Upper lobe of left lung (tissue), 6 donors: ENCODE measurements around the gene MLF2. TPM values are rescaled to one million over a fixed set of nuclear protein-coding genes. Genes with fewer than 3 reads are reported as not detected.
"Not testable (repeated sequence)": the region's sequence is repeated elsewhere in the genome, so short reads cannot be mapped to it uniquely, and the experiment has no call there.

ENCODE experiments used
- ATAC-seq, 2 donors: fragments of 200-7000 bp; cut with Tn5 transposase; one replicate each; pipeline ENCODE4 v1.9.1; 2022; ENCODE audit warnings: mild to moderate bottlenecking in 2 of 2, moderate library complexity in 2 of 2; ENCODE audit not compliant: low FRiP score in 2 of 2
- DNase-seq, 2 donors: peaks; one replicate each; pipeline ENCODE4 v3.0.0-alpha.2; 2019 to 2020
- H3K27ac ChIP-seq, 4 donors: fragments of 200-600 bp; sonication (generic); one replicate each; pipeline ENCODE4 v1.5.1; 2016 to 2019
- H3K27me3 ChIP-seq, 4 donors: fragments of 200-600 bp; sonication (generic); one replicate each; pipeline ENCODE4 v1.5.1; 2017 to 2019
- H3K36me3 ChIP-seq, 4 donors: fragments of 200-600 bp; sonication (generic); one replicate each; pipeline ENCODE4 v1.5.1; 2016 to 2019
- H3K4me1 ChIP-seq, 4 donors: fragments of 200-600 bp; sonication (generic); one replicate each; pipeline ENCODE4 v1.5.1; 2018 to 2019
- H3K4me3 ChIP-seq, 4 donors: fragments of 200-600 bp; sonication (generic); one replicate each; pipeline ENCODE4 v1.5.1; 2017 to 2019; ENCODE audit warnings: mild to moderate bottlenecking in 2 of 4, moderate library complexity in 1 of 4
- H3K9me3 ChIP-seq, 4 donors: fragments of 200-600 bp; sonication (generic); one replicate each; pipeline ENCODE4 v1.5.1; 2018 to 2019
- EP300 ChIP-seq, 4 donors: sonication (generic); formaldehyde crosslinking; IDR thresholded peaks; one replicate each; pipeline ENCODE4 v1.5.1; 2017; ENCODE audit warnings: antibody characterized with exemption in 4 of 4, control low read depth in 2 of 4
- POLR2A ChIP-seq, 4 donors: fragments of 450-650 bp; IDR thresholded peaks; one replicate each; pipeline ENCODE4 v1.5.1; 2016 to 2017; ENCODE audit warnings: antibody characterized with exemption in 4 of 4, mild to moderate bottlenecking in 2 of 4
- POLR2AphosphoS5 ChIP-seq, 2 donors: sonication (generic); formaldehyde crosslinking; IDR thresholded peaks; one replicate each; pipeline ENCODE4 v1.5.1; 2017; ENCODE audit warnings: antibody characterized with exemption in 2 of 2
- WGBS, 2 donors: methylation state at CpG; one replicate each; pipeline ENCODE4 v1.1.5; 2017 to 2018; 5-methylcytosine and 5-hydroxymethylcytosine counted together
- total RNA-seq, 6 donors: library from RNA; depleted of rRNA in 4 of 6; stranded (reverse); fragments of >200 nt in 4 of 6; gene quantifications; one replicate each; pipeline versions ENCODE4 v1.1.0 to v1.2.1, GENCODE V29; 2016 to 2021
- TF ChIP-seq, protein P1 (sequence below), 6 experiments: fragments of 450-650 bp in 4 of 6; fragments of 200-600 bp in 2 of 6; sonication (generic) in 2 of 6; IDR thresholded peaks; one replicate each; pipeline ENCODE4 v1.5.1; 2016 to 2019; ENCODE audit warnings: antibody characterized with exemption in 6 of 6
- donor health status: DM: no; HTN: no; CAD: no; lungs with moderate emphysema.
- donor health status: DM: no; HTN: yes; CAD: no; lungs with severe emphysema.

Gene MLF2
- total RNA-seq, 6 donors from 2014 or later: 136 to 221 (median 144) TPM

DNA sequence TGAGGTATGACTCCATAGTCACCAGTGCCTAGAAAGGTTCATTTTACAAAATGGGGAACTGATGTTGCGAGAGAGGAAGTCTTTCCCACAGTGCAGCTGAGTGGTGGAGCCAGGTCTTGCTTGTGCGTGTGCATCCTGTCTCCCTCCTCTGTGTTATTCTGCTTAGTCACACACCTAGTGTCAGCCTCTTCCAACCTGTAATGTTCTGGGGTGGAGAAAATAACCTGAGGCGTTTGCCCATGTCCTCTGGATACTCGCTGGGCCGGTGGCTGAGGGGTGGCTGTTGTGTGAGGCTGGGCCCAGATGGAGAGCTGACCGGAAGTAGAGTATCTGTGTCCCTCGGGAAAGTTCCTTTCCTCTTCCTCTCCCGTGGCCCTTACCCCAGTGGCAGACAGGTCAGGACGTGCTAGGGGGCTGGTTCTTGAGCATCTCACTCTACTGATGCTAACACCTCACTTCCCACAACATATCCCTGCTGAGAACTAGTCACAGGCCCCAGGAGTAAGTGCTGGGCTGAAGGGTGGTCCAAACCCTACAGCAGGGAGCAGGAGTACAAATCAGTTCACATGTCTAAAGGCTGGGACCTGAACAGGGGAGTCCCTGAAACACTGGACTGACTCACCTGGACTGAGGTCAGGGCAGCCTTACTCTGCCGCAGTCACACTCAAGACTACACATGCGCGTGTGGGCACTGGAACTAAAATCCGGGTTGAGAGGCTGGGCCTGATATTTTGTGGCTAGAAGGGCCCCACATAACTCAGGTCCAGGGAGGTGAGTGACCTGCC is 7.0 kb downstream of the MLF2 start:
- peak overlapping the region; percentile 53 to 84 (median 78) for H3K27ac ChIP-seq
- peak; percentile 69 to 72 for ATAC-seq
- WGBS, 2 donors: 58 to 63% methylated on average over 11 to 13 of the region's 13 CpGs

DNA sequence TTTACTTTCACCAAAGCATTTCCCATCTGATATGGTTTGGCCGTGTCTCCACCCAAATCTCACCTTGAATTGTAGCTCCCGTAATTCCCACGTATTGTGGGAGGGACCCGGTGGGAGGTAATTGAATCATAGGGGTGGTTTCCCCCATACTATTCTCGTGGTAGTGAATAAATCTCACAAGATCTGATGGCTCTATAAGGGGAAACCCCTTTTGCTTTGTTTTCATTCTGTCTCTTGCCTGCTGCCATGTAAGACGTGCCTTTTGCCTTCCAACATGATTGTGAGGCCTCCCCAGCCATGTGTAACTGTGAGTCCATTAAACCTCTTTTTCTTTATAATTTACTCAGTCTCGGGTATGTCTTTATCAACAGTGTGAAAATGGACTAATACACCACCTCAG is 9.6 kb downstream of the MLF2 start:
- peaks cover 8 to 25% (median 16%) of the 10 kb centered on the region in 4 donors for H3K36me3 ChIP-seq
- not testable (repeated sequence) for H3K4me3 ChIP-seq, DNase-seq, H3K27ac ChIP-seq, H3K27me3 ChIP-seq, ATAC-seq, H3K4me1 ChIP-seq, H3K9me3 ChIP-seq
- WGBS, 2 donors: 70% methylated on average over 7 of the region's 7 CpGs

More for the DNA sequence above, 7.0 kb downstream of the MLF2 start:
- no peaks in the 10 kb centered on the region for H3K27me3 ChIP-seq
- no peak overlapping the region for H3K4me3 ChIP-seq
- peak in 1 of 2 donors; percentile 54 for DNase-seq
- H3K4me1 ChIP-seq: peaks cover 0 to 5% (median 2%) of the 10 kb centered on the region in 4 donors
- peaks cover 34 to 51% (median 41%) of the 10 kb centered on the region in 4 donors for H3K36me3 ChIP-seq
- no peaks in the 10 kb centered on the region for H3K9me3 ChIP-seq
- TF ChIP-seq POLR2AphosphoS5 (IDR thresholded peaks at IDR 0.05): peak in 1 of 2 donors; percentile 26
- TF ChIP-seq POLR2A (IDR thresholded peaks at IDR 0.05): no peak

GRCh38 chr12:6742834-6743233 is 10.1 kb downstream of the MLF2 start:
- peaks cover 0 to 5% (median 0%) of the 10 kb centered on the region in 4 donors for H3K4me1 ChIP-seq
- no peaks in the 10 kb centered on the region for H3K27me3 ChIP-seq
- ATAC-seq (no peak), DNase-seq (no peak)
- peaks cover 5 to 20% (median 12%) of the 10 kb centered on the region in 4 donors for H3K36me3 ChIP-seq
- no peak for TF ChIP-seq POLR2A (IDR thresholded peaks at IDR 0.05)
- TF ChIP-seq EP300 (IDR thresholded peaks at IDR 0.05): no peak
- TF ChIP-seq, protein P1, sequence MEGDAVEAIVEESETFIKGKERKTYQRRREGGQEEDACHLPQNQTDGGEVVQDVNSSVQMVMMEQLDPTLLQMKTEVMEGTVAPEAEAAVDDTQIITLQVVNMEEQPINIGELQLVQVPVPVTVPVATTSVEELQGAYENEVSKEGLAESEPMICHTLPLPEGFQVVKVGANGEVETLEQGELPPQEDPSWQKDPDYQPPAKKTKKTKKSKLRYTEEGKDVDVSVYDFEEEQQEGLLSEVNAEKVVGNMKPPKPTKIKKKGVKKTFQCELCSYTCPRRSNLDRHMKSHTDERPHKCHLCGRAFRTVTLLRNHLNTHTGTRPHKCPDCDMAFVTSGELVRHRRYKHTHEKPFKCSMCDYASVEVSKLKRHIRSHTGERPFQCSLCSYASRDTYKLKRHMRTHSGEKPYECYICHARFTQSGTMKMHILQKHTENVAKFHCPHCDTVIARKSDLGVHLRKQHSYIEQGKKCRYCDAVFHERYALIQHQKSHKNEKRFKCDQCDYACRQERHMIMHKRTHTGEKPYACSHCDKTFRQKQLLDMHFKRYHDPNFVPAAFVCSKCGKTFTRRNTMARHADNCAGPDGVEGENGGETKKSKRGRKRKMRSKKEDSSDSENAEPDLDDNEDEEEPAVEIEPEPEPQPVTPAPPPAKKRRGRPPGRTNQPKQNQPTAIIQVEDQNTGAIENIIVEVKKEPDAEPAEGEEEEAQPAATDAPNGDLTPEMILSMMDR (IDR thresholded peaks at IDR 0.05): no peak
- no peak for TF ChIP-seq POLR2AphosphoS5 (IDR thresholded peaks at IDR 0.05)
- H3K9me3 ChIP-seq: no peaks in the 10 kb centered on the region
- whole genome bisulfite sequencing, 2 donors: 73 to 79% methylated on average over 3 of the region's 3 CpGs
- H3K4me3 ChIP-seq: no peak overlapping the region
- no peak overlapping the region for H3K27ac ChIP-seq

GRCh38 chr12:6742080-6742479 is 10.9 kb downstream of the MLF2 start:
- WGBS, 2 donors: 78 to 84% methylated on average over 12 of the region's 12 CpGs
- H3K27ac ChIP-seq, H3K4me3 ChIP-seq, DNase-seq, H3K27me3 ChIP-seq, H3K4me1 ChIP-seq, H3K9me3 ChIP-seq, ATAC-seq: not testable (repeated sequence)
- H3K36me3 ChIP-seq: peaks cover 0 to 13% (median 6%) of the 10 kb centered on the region in 4 donors

DNA sequence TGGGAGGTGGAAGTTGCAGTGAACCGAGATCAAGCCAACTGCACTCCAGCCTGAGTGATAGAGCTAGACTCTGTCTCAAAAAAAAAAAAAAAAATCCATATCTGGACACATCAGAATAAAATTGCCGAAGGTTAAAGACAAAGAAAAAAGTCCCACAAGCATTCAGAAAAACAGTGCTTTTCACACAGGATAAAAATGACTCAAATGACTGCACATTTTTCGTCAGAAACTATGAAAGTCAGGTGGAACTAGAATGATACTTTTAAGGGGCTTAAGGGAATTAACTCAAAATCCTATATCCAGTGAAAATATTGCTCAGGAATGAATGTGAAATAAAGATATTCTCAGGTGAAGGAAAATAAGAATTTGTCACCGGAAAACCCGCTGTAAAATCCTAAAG is 16.2 kb downstream of the MLF2 start:
- Histone ChIP-seq H3K36me3 (peaks cover 0 to 23% (median 9%) of the 10 kb centered on the region in 4 donors), H3K27me3 (no peaks in the 10 kb centered on the region), H3K27ac (no peak overlapping the region), H3K4me3 (no peak overlapping the region), H3K4me1 (peaks cover 0 to 10% (median 4%) of the 10 kb centered on the region in 4 donors), H3K9me3 (no peaks in the 10 kb centered on the region)
- DNase-seq: no peak
- no peak for ATAC-seq
- TF ChIP-seq EP300 (IDR thresholded peaks at IDR 0.05) (no peak), POLR2AphosphoS5 (IDR thresholded peaks at IDR 0.05) (no peak), POLR2A (IDR thresholded peaks at IDR 0.05) (no peak)
- TF ChIP-seq, protein P1 (IDR thresholded peaks at IDR 0.05): no peak
- 93 to 94% methylated on average over 5 of the region's 5 CpGs for WGBS, 2 donors

- ATAC-seq: peak; percentile 90 to 91
Observed at GRCh38 chr12:6735448-6736191, 17.3 kb downstream of the MLF2 start.

More at GRCh38 chr12:6735448-6736191, 17.3 kb downstream of the MLF2 start:
- WGBS, 2 donors: 40 to 42% methylated on average over 8 of the region's 8 CpGs
- Histone ChIP-seq H3K27ac (peak overlapping the region in 1 of 4 donors; percentile 54), H3K36me3 (peaks cover 9 to 34% (median 19%) of the 10 kb centered on the region in 4 donors), H3K4me1 (peaks cover 0 to 10% (median 4%) of the 10 kb centered on the region in 4 donors), H3K27me3 (no peaks in the 10 kb centered on the region), H3K4me3 (no peak overlapping the region), H3K9me3 (no peaks in the 10 kb centered on the region)
- TF ChIP-seq EP300 (IDR thresholded peaks at IDR 0.05) (no peak), POLR2AphosphoS5 (IDR thresholded peaks at IDR 0.05) (no peak), POLR2A (IDR thresholded peaks at IDR 0.05) (no peak)
- TF ChIP-seq, protein P1 (IDR thresholded peaks at IDR 0.05): peak; percentile 35 to 70 (median 60)
- DNase-seq: peak; percentile 66 to 82
